ENCODE results near the gene CDK15. TPM values are rescaled to one million over a fixed set of nuclear protein-coding genes. Genes with fewer than 3 reads are reported as not detected.
"Not testable (repeated sequence)": the region's sequence is repeated elsewhere in the genome, so short reads cannot be mapped to it uniquely, and the experiment has no call there.

CDK15 gene
- total RNA-seq, 1 experiment from 2014 or later, result not detected

DNA sequence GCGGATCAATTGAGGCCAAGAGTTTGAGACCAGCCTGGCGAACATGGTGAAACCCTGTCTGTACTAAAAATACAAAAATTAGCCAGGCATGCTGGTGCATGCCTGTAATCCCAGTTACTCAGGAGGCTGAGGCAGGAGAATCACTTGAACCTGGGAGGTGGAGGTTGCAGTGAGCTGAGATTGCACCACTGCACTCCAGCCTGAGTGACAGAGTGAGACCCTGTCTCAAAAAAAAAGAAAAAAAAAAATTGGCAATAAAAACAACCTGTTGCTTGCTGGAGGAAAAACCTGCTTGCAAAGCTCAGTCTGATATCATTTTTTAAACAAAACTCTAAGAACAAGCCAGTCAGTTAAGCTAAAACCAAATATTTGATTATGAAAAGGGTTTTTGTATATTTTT is 38.6 kb downstream of the CDK15 start:
- H3K4me2 ChIP-seq (ENCODE audit: low read length); CTCF ChIA-PET; H3K36me3 ChIP-seq (ENCODE audit: control insufficient read depth in 1 of 2, insufficient read depth in 2 of 2, low read length in 2 of 2); POLR2A ChIA-PET; H4K20me1 ChIP-seq (ENCODE audit: insufficient read depth); H3K4me3 ChIP-seq (replicated peaks in 1 of 2; ENCODE audit: low read depth in 1 of 2, low read length in 2 of 2); H3K79me2 ChIP-seq (ENCODE audit: insufficient read depth, low read length); DNase-seq (ENCODE audit: low read depth, low spot score); H3K27ac ChIP-seq (ENCODE audit: low read depth, low read length); intact Hi-C loops (cut with micrococcal nuclease); H3K27me3 ChIP-seq (ENCODE audit: insufficient read depth, low read length); ATAC-seq; H2AFZ ChIP-seq (ENCODE audit: low read depth, low read length, poor library complexity, severe bottlenecking); H3K9me3 ChIP-seq (ENCODE audit: control insufficient read depth in 1 of 2, insufficient read depth in 1 of 2, low read depth in 1 of 2, low read length in 2 of 2); H3K4me1 ChIP-seq (ENCODE audit: control insufficient read depth in 1 of 2, insufficient read depth in 2 of 2, low read length in 2 of 2); H3K9ac ChIP-seq (ENCODE audit: low read length); H3K9me2 ChIP-seq (ENCODE audit: insufficient read depth); BruUV-seq (replicated peaks); RAD21 ChIA-PET (ENCODE audit: low non-redundant PET in 1 of 2, low total read pairs in 2 of 2, uncharacterized antibody in 2 of 2, unreplicated experiment in 2 of 2): not testable (repeated sequence)

DNA sequence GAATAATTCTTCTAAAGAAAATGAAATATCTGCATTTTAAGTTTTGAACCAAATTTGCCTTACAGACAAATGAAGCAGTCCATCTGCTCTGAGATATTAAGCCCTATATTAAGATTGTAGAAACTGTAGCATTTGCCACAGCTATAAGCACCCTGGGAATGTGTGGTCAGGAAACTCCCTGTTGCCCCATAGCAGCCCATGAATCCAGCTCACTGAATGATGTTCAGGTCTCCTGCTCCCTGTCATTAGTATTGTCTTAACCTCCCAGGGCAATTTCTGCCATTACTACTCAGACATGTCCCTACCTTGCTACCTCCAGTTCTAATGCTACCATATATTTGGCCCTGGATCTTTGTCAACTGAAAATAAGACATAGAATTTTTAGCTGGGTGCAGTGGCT is 41.1 kb downstream of the CDK15 start:
- intact Hi-C loops (cut with micrococcal nuclease), result no loop called here
- CTCF ChIA-PET, result interaction anchor here (1.6 kb wide), 1 partner anchor 14 kb away, joined by 3 read pairs; no protein-coding TSS in a partner anchor
- no peak overlapping the region for H3K9ac ChIP-seq (ENCODE audit: low read length)
- H3K79me2 ChIP-seq (ENCODE audit: insufficient read depth, low read length), result no peaks in the 10 kb centered on the region
- BruUV-seq (replicated peaks), result no TSS peak
- DNase-seq (ENCODE audit: low read depth, low spot score) (no peak), ATAC-seq (no peak)
- no peak overlapping the region for H3K4me3 ChIP-seq (replicated peaks in 1 of 2; ENCODE audit: low read depth in 1 of 2, low read length in 2 of 2)
- H4K20me1 ChIP-seq (ENCODE audit: insufficient read depth), result no peaks in the 10 kb centered on the region
- H3K9me3 ChIP-seq (ENCODE audit: control insufficient read depth in 1 of 2, insufficient read depth in 1 of 2, low read depth in 1 of 2, low read length in 2 of 2), result no peaks in the 10 kb centered on the region
- no peak overlapping the region for H3K27ac ChIP-seq (ENCODE audit: low read depth, low read length)
- no peak overlapping the region for H2AFZ ChIP-seq (ENCODE audit: low read depth, low read length, poor library complexity, severe bottlenecking)
- H3K27me3 ChIP-seq (ENCODE audit: insufficient read depth, low read length), result no peaks in the 10 kb centered on the region
- H3K4me2 ChIP-seq (ENCODE audit: low read length), result no peak overlapping the region
- H3K36me3 ChIP-seq (ENCODE audit: control insufficient read depth in 1 of 2, insufficient read depth in 2 of 2, low read length in 2 of 2), result no peaks in the 10 kb centered on the region
- RAD21 ChIA-PET (ENCODE audit: low non-redundant PET in 1 of 2, low total read pairs in 2 of 2, uncharacterized antibody in 2 of 2, unreplicated experiment in 2 of 2), result no interaction called here
- 0 out of 2 replicates have a peak, but pooled peaks cover 3% of the 10 kb centered on the region for H3K9me2 ChIP-seq (ENCODE audit: insufficient read depth)
- POLR2A ChIA-PET, result no interaction called here
- H3K4me1 ChIP-seq (ENCODE audit: control insufficient read depth in 1 of 2, insufficient read depth in 2 of 2, low read length in 2 of 2), result no peaks in the 10 kb centered on the region
- TF ChIP-seq ZFX (IDR thresholded peaks at IDR 0.05), result no peak
- TF ChIP-seq REST (IDR thresholded peaks at IDR 0.05; ENCODE audit: low read depth), result no peak
- no peak for TF ChIP-seq RAD21 (IDR thresholded peaks at IDR 0.05; ENCODE audit: low read depth)
- no peak for TF ChIP-seq YY1 (IDR thresholded peaks at IDR 0.05; ENCODE audit: extremely low read depth, insufficient replicate concordance, low read depth, low read length)
- TF ChIP-seq, protein P1, sequence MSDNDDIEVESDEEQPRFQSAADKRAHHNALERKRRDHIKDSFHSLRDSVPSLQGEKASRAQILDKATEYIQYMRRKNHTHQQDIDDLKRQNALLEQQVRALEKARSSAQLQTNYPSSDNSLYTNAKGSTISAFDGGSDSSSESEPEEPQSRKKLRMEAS (IDR thresholded peaks at IDR 0.05), result no peak
- no peak for TF ChIP-seq SP1 (IDR thresholded peaks at IDR 0.05; ENCODE audit: low read depth)
- no peak for TF ChIP-seq ZBTB33 (IDR thresholded peaks at IDR 0.05; ENCODE audit: extremely low read depth, insufficient replicate concordance, low read length)
- no peak for TF ChIP-seq EZH2phosphoT487 (IDR thresholded peaks at IDR 0.05; ENCODE audit: borderline replicate concordance)
- TF ChIP-seq FOSL1 (IDR thresholded peaks at IDR 0.05; ENCODE audit: low read depth), result no peak
- TF ChIP-seq EZH2 (IDR thresholded peaks at IDR 0.05), result no peak
- TF ChIP-seq ELF1 (IDR thresholded peaks at IDR 0.05; ENCODE audit: borderline replicate concordance, low read depth), result no peak
- TF ChIP-seq, protein P2, sequence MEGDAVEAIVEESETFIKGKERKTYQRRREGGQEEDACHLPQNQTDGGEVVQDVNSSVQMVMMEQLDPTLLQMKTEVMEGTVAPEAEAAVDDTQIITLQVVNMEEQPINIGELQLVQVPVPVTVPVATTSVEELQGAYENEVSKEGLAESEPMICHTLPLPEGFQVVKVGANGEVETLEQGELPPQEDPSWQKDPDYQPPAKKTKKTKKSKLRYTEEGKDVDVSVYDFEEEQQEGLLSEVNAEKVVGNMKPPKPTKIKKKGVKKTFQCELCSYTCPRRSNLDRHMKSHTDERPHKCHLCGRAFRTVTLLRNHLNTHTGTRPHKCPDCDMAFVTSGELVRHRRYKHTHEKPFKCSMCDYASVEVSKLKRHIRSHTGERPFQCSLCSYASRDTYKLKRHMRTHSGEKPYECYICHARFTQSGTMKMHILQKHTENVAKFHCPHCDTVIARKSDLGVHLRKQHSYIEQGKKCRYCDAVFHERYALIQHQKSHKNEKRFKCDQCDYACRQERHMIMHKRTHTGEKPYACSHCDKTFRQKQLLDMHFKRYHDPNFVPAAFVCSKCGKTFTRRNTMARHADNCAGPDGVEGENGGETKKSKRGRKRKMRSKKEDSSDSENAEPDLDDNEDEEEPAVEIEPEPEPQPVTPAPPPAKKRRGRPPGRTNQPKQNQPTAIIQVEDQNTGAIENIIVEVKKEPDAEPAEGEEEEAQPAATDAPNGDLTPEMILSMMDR (IDR thresholded peaks at IDR 0.05 in 2 of 3, conservative IDR thresholded peaks at IDR 0.05 in 1 of 3; ENCODE audit: borderline replicate concordance in 1 of 3, insufficient read depth in 1 of 3, low read depth in 2 of 3, low read length in 2 of 3), result no peak
- TF ChIP-seq POLR2AphosphoS5 (IDR thresholded peaks at IDR 0.05; ENCODE audit: low read depth, low read length), result no peak

All from HCT116 (cell line).